BJ (cell line): ENCODE results near the gene PRR15. TPM values are rescaled to one million over a fixed set of nuclear protein-coding genes. Genes with fewer than 3 reads are reported as not detected.

Experiments
- CTCF ChIA-PET: fragments of 350-600 bp; formaldehyde crosslinking; extraction: SDS; loops from one replicate; lab custom pipeline; 2021; ENCODE audit warnings: antibody characterized with exemption, inconsistent platforms; lab: Yijun Ruan, JAX
- POLR2A ChIA-PET: fragments of 300-600 bp; sonication (Branson Sonifier 250); formaldehyde crosslinking; extraction: SDS; loops from one replicate; lab custom pipeline; 2021; ENCODE audit warnings: antibody characterized with exemption; lab: Charles Lee
- DNase-seq: peaks from one replicate; pipeline ENCODE4 v3.0.0-alpha.2; 2011; ENCODE audit warnings: low read depth
- H3K27me3 ChIP-seq: 2 replicates; pipeline ENCODE4 v1.6.0; 2011; ENCODE audit warnings: low read length; ENCODE audit not compliant: control insufficient read depth, insufficient read depth
- H3K36me3 ChIP-seq: 2 replicates; pipeline ENCODE4 v1.5.1; 2011; ENCODE audit warnings: low read length; ENCODE audit not compliant: control insufficient read depth, insufficient read depth
- H3K4me3 ChIP-seq: 2 replicates; pipeline ENCODE4 v1.5.1; 2011; ENCODE audit warnings: low read depth, mild to moderate bottlenecking, control low read depth, low read length
- CTCF ChIP-seq: IDR thresholded peaks from 2 replicates; pipeline ENCODE4 v1.5.1; 2011; ENCODE audit warnings: low read depth, mild to moderate bottlenecking, control low read depth, inconsistent platforms, low read length, moderate library complexity; ENCODE audit not compliant: insufficient read depth
- polyA plus RNA-seq: library from polyadenylated mRNA; depleted of rRNA; stranded (reverse); fragments of >200 nt; gene quantifications from 2 replicates; pipeline ENCODE4 v1.2.3, GENCODE V29; 2011

Gene PRR15
- polyA plus RNA-seq, 1 experiment, result 0.63 TPM

GRCh38 chr7:29588212-29588611 is 24.6 kb downstream of the PRR15 start:
- ChIA-PET POLR2A (no interaction called here), CTCF (interaction anchor here (0.6 to 1.7 kb wide), 7 partner anchors 10 to 1688 kb away, joined by 3 to 8 read pairs (median 3); no protein-coding TSS in a partner anchor)
- no peak for TF ChIP-seq CTCF
- DNase-seq, result no peak
- no peaks in the 10 kb centered on the region for H3K36me3 ChIP-seq
- H3K27me3 ChIP-seq, result no peaks in the 10 kb centered on the region
- H3K4me3 ChIP-seq, result no peak overlapping the region

- POLR2A ChIA-PET, result no interaction called here
- no peaks in the 10 kb centered on the region for H3K36me3 ChIP-seq
- H3K4me3 ChIP-seq, result no peak overlapping the region
- DNase-seq, result no peak
- TF ChIP-seq CTCF, result peak; percentile 89
- CTCF ChIA-PET, result interaction anchor here (0.8 to 1.7 kb wide), 6 partner anchors 9 to 51 kb away, joined by 3 to 8 read pairs (median 3); no protein-coding TSS in a partner anchor
- H3K27me3 ChIP-seq, result no peaks in the 10 kb centered on the region
These were observed 25.5 kb downstream of the PRR15 start for GRCh38 chr7:29588900-29589696.

- no peak for DNase-seq
- Histone ChIP-seq H3K27me3 (no peaks in the 10 kb centered on the region), H3K4me3 (no peak overlapping the region), H3K36me3 (no peaks in the 10 kb centered on the region)
- ChIA-PET POLR2A (no interaction called here), CTCF (interaction anchor here (0.8 to 1.8 kb wide), 2 partner anchors 10 to 14 kb away, joined by 3 to 6 read pairs; no protein-coding TSS in a partner anchor)
- no peak for TF ChIP-seq CTCF
These were observed 29.2 kb downstream of the PRR15 start for GRCh38 chr7:29592866-29593265.

GRCh38 chr7:29593459-29593858 is 29.8 kb downstream of the PRR15 start:
- Histone ChIP-seq H3K27me3 (no peaks in the 10 kb centered on the region), H3K36me3 (no peaks in the 10 kb centered on the region), H3K4me3 (no peak overlapping the region)
- ChIA-PET POLR2A (no interaction called here), CTCF (interaction anchor here (1.8 kb wide), 1 partner anchor 10 kb away, joined by 6 read pairs; no protein-coding TSS in a partner anchor)
- DNase-seq, result no peak
- TF ChIP-seq CTCF, result no peak

GRCh38 chr7:29596593-29597178 is 33.1 kb downstream of the PRR15 start:
- ChIA-PET POLR2A (no interaction called here), CTCF (interaction anchor here (0.9 to 1.0 kb wide), 2 partner anchors 10 to 11 kb away, joined by 3 to 4 read pairs; no protein-coding TSS in a partner anchor)
- Histone ChIP-seq H3K36me3 (no peaks in the 10 kb centered on the region), H3K27me3 (no peaks in the 10 kb centered on the region), H3K4me3 (no peak overlapping the region)
- DNase-seq, result no peak
- no peak for TF ChIP-seq CTCF
